B cell (primary cell): ENCODE measurements around the gene MAPKAPK3.

ENCODE experiments used
- CTCF ChIP-seq: fragments of 200-600 bp; IDR thresholded peaks from one replicate; pipeline ENCODE4 v1.8.0; 2022; ENCODE audit warnings: antibody characterized with exemption, mild to moderate bottlenecking
- EZH2 ChIP-seq: IDR thresholded peaks from 2 replicates; pipeline ENCODE4 v1.6.1; 2012; ENCODE audit warnings: borderline replicate concordance, low read depth, mild to moderate bottlenecking, moderate library complexity, low read length; ENCODE audit not compliant: insufficient read depth, poor library complexity, severe bottlenecking

- TF ChIP-seq EZH2 (no peak), CTCF (no peak)
These were observed 30.2 kb upstream of the MAPKAPK3 start for GRCh38 chr3:50586763-50587070.
